GM23338 (cell line): ENCODE data around the gene SOX1.

Experiments
- NANOG ChIP-seq: IDR thresholded peaks from 2 replicates; pipeline ENCODE4 v1.6.1; 2016; ENCODE audit warnings: antibody characterized with exemption, borderline replicate concordance
- TF ChIP-seq, protein P1 (sequence below), 2 experiments: fragments of 200-600 bp in 1 of 2; sonication (generic) in 1 of 2; conservative IDR thresholded peaks; 2 replicates each; pipeline versions ENCODE4 v1.5.1 to v1.6.1; 2016 to 2017; ENCODE audit warnings: antibody characterized with exemption in 2 of 2, low read depth in 2 of 2, mild to moderate bottlenecking in 2 of 2, moderate library complexity in 1 of 2
- TF ChIP-seq, protein P2 (sequence below): IDR thresholded peaks from one replicate; pipeline ENCODE4 v1.6.1; 2018; ENCODE audit warnings: antibody characterized with exemption; ENCODE audit not compliant: unreplicated experiment

DNA sequence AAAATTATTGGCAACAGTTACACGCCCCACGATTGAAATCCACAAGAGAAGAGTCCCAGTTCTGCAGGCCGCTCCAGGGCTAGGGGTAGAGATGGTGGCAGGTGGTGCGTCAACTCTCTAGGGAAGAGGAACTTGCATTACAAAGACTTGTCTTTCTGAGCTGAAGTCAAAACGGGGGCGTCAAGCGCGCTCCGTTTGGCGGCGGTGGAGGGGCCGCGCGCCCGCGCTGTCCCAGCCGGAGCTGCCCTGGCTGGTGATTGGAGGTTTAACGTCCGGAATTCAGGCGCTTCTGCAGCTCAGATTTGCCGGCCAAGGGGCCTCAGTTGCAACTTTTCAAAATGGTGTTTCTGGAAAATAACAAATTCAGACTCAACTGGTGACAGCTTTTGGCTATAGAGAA is 38.9 kb downstream of the SOX1 start:
- TF ChIP-seq, protein P1, sequence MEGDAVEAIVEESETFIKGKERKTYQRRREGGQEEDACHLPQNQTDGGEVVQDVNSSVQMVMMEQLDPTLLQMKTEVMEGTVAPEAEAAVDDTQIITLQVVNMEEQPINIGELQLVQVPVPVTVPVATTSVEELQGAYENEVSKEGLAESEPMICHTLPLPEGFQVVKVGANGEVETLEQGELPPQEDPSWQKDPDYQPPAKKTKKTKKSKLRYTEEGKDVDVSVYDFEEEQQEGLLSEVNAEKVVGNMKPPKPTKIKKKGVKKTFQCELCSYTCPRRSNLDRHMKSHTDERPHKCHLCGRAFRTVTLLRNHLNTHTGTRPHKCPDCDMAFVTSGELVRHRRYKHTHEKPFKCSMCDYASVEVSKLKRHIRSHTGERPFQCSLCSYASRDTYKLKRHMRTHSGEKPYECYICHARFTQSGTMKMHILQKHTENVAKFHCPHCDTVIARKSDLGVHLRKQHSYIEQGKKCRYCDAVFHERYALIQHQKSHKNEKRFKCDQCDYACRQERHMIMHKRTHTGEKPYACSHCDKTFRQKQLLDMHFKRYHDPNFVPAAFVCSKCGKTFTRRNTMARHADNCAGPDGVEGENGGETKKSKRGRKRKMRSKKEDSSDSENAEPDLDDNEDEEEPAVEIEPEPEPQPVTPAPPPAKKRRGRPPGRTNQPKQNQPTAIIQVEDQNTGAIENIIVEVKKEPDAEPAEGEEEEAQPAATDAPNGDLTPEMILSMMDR (conservative IDR thresholded peaks at IDR 0.05; ENCODE audit: low read depth in 2 of 2), result no peak
- TF ChIP-seq, protein P2, sequence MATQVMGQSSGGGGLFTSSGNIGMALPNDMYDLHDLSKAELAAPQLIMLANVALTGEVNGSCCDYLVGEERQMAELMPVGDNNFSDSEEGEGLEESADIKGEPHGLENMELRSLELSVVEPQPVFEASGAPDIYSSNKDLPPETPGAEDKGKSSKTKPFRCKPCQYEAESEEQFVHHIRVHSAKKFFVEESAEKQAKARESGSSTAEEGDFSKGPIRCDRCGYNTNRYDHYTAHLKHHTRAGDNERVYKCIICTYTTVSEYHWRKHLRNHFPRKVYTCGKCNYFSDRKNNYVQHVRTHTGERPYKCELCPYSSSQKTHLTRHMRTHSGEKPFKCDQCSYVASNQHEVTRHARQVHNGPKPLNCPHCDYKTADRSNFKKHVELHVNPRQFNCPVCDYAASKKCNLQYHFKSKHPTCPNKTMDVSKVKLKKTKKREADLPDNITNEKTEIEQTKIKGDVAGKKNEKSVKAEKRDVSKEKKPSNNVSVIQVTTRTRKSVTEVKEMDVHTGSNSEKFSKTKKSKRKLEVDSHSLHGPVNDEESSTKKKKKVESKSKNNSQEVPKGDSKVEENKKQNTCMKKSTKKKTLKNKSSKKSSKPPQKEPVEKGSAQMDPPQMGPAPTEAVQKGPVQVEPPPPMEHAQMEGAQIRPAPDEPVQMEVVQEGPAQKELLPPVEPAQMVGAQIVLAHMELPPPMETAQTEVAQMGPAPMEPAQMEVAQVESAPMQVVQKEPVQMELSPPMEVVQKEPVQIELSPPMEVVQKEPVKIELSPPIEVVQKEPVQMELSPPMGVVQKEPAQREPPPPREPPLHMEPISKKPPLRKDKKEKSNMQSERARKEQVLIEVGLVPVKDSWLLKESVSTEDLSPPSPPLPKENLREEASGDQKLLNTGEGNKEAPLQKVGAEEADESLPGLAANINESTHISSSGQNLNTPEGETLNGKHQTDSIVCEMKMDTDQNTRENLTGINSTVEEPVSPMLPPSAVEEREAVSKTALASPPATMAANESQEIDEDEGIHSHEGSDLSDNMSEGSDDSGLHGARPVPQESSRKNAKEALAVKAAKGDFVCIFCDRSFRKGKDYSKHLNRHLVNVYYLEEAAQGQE, result no peak
- peak; percentile 6; the same call in 1 of the 2 replicates for TF ChIP-seq NANOG
